Measurements from ENCODE around the gene AMZ1.

Gene AMZ1, protein sequence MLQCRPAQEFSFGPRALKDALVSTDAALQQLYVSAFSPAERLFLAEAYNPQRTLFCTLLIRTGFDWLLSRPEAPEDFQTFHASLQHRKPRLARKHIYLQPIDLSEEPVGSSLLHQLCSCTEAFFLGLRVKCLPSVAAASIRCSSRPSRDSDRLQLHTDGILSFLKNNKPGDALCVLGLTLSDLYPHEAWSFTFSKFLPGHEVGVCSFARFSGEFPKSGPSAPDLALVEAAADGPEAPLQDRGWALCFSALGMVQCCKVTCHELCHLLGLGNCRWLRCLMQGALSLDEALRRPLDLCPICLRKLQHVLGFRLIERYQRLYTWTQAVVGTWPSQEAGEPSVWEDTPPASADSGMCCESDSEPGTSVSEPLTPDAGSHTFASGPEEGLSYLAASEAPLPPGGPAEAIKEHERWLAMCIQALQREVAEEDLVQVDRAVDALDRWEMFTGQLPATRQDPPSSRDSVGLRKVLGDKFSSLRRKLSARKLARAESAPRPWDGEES

DNA sequence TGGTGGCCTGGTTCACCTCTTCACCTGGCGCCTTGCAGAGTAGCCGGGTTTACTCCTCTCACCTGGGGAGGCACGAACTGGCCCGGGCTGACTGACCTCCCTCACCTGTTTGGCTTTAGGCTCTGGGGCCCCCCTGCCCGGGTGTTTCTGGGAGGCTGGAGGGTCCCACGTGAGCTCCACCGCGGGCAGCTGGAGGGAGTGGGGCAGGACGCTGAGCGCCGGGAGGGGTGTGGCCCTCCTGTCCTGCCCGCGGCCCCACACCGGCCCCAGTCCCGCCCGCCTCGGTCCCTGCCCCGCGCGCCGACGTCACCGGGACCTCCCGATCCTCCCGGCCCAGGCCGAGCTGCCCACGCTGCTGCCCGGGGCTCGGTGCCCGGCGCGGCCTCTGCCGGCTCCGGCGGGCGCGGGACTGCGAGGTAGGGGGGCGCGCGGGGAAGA is at the start of gene AMZ1:
Gene AMZ1 (plus strand): TSS at position 322 of the 438 bp plus-strand sequence. CDS start 12,250 bp downstream, outside the sequence.
- no peak for DNase-seq

DNA sequence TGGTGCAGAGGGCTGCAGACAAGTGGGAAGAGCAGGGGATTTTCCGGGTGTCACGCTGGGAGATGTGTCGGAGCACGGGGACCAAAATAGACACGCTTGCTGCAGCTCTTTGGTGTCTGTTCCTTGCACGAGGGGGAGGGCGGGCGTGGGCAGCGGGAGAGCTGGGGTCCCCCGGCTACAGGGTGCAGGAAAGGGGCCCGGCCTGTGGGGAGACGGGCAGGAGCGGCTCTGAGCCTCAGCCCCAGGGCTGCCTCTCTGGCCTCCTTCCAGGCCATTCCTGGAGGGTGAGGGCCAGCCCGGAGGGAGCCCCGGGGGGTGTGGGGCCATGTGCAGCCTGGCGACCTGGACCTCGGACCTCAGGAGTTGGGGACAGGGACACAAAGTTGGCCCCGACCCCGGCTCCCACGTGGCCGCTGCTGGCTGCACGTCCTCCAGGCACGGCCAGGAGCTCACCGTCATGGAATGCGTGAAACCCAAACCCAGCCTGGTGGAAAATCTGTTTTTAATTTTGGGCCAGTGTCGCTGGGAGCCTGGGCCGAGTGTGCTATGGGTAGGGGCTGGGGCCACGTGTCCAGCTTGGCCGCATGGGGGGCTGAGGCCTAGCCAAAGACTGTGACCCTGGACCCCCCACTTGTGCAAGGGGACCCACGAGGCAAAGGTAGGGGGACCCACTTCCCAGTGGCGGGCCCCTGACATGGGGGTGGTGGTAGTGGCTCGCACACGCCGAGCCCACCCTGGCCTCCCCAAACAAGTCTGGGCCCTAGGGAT is 49.6 kb upstream of the AMZ1 start:
- DNase-seq, result no peak

DNA sequence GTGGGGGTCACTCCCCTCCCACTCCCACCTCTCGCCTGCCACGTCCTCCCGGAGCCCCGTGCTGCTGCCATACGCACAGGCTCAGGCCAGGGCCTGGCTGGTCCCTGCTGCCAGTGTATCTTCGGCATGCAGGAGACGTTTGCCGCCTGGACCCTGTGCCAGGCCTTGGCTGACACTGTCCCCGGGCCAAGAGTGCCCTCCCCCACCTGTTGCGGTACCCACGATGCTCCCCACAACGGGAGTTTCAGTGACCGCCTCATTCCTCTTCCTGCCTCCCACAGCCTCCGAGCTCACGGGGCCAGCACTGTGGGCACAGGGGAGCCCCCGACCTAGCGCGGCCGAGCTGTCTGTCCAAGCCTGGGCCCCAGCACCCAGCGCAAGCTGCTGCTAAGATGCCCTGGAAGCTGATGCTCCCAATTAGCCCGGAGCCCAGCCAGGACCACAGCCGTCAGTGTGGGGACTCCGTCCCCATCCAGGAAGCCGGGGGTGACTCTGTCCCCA is 48.8 kb upstream of the AMZ1 start:
- no peak for DNase-seq

DNA sequence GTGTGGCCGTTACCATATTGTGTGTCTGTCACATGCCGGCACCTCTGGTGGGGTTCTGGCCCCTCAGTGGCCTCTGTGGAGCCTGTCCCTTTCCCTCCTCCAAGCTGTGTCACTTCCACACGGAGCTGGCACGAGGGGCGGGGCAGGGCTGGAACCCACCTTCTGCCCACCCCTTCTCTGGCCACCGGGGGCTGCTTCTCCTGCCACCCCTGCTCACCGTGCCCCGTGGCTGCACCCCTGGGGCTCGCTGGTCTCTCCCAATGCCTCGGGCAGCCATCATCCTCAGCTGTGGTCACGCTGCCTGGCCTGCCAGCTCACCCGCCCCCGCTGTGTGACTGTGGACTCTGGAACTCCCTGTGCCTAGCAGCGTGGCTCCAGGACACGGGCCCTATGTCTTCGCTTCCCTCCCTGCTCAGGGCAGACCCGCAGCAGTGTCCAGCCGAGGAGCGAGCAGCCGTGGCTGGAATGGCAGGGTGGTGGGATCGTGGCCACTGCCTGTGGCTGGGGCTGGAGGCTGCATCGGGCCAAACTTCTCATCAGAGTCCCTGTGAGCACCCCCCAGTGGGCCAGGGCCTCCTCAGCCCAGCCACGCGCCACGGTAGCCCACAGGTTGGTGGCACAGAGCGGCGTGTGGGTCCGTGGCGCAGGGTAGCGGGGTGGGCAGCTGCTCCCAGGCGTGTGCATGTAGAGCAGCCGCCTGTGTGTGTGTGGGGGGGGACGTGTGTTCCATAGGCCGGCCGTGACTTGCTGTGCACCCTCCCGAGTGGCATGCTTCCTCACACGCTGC is 48.1 kb upstream of the AMZ1 start:
- no peak for DNase-seq

DNA sequence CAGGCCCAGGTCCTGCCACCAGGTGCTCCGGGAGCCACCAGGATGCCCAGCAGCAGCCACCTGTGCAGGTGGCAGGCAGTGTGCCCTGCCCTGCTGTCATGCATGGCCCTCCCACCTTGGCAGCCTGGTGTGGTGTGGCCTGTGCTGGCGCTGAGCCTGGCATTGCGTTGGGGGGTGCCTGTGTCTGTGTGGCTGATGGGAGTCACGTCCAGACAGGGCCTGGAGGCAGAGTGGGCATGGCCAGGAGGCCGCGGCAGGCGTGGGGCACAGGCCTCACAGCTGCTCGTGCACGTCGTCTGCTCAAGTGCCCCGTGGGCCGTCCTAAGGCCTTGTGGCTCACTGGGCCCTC is 47.5 kb upstream of the AMZ1 start:
- DNase-seq, result no peak

DNA sequence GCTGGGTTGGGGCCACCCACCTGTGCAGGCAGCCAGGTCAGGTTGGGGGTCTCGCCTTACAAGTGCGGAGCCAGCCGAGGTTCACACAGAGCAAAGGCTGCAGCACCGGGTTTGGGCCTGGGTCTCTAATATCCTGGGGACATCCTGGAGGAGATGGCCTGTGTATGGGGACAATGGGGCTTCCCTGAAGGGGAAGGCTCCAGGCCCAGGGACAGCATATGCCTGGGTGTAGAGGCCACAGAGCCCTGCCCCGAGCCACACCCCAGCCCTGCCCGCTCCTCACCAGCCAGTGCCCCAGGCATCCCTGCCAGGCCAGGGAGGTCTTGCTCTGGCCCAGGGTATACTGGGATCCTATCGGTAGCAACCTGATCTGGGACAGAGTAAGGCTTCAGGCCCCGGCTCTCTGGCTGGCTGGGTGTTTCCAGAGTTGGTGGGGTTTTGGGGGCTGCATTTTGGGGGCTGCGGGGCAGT is 47.1 kb upstream of the AMZ1 start:
- no peak for DNase-seq

DNA sequence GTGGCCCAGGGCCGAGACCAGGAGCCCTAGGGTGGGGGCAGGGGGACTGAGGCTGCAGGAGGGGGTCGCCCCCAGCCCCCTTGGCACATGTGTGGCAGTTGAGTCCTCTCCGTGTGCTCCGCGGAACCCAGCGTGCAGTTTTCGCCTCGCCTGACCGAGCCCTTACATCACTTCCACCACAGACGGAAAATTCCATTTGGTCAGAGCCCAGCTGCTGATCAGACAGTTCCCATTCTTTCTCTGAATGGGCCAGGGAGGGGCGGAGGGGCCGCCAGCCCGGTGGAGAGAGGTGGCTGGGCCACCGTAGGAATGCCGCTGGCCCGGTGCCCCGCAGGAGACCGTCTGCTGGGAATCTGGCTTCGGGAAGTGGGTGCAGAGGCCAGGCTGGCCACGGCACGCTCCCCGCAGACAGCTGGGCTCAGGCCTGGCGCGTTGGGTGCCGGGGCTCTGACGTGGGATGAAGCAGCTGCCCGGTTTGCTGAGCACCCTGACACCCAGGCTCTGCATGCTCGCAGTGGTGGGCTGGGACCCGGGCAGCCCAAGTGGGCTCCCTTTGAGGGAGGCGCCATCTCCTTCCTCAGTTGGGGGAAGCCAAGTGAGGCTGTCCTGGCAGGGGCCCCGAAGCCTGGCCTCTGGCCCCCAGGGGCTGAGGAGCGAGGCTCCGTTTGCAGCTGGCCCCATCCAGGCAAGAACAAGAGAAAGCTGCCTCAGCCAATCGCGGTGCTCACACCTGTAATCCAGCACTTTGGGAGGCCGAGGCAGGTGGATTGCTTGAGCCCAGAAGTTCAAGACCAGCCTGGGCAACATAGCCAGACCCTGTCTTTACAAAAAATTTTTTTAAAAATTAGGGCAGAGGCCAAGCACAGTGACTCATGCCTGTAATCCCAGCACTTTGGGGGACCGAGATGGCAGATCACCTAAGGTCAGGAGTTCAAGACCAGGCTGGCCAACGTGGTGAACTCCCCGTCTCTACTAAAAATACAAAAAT is 46.3 kb upstream of the AMZ1 start:
- DNase-seq, result no peak

DNA sequence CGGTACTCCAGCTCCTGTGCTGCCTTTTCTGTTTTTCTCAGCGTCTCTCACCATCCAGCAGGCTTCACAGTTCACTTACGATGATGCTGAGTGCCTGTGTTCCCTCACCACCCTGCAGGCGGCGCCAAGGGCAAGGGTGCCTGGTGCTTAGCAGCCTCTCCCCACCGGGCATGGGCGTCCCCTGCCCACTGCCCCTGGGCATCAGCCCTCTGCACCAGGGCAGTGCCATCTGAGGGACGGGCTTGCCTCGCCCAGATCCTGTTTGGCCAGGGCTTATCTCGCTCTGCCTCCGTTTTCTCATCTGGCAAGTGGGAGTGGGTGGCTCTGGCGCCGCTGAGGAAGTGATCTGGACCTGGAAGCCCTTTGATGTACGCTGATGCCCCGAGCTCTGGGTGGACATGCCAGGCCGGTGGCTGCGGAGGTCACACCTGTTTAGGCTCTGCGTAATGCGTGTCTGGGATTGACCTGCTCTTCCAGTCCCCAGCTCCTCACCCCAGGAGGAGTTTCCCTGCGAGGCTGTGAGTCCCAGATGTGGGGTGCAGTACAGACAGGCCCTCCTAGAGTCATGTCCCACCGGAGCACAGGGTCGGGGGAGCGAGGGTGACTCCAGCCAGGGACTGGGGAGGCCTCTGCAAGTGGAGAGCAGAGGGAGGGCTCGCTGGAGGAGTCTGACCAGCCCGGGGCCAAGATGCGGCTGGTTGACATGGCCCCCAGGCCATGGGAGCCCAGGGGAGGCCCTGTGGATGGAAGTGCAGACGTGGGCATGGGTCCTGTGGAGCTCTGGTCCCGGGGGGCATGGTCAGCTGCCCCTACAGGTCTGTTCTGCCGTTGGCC is 44.4 kb upstream of the AMZ1 start:
- no peak for DNase-seq

DNA sequence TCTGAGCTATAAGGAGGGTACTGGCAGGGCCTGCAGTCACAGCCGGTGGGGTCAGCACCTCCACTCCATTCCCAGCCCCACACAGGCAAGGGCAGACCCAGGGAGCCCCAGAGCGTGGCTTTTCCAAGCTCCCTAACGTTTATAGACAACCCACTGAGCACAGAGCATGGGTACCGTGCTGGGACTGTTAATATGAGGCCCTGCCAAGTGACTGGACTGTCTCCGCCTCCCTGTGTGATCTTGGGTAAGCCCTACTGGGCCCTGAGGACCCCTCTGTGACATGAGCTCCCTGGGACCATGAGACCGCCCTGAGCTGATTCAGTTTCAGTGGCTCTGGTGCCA is 43.8 kb upstream of the AMZ1 start:
- DNase-seq, result no peak

DNA sequence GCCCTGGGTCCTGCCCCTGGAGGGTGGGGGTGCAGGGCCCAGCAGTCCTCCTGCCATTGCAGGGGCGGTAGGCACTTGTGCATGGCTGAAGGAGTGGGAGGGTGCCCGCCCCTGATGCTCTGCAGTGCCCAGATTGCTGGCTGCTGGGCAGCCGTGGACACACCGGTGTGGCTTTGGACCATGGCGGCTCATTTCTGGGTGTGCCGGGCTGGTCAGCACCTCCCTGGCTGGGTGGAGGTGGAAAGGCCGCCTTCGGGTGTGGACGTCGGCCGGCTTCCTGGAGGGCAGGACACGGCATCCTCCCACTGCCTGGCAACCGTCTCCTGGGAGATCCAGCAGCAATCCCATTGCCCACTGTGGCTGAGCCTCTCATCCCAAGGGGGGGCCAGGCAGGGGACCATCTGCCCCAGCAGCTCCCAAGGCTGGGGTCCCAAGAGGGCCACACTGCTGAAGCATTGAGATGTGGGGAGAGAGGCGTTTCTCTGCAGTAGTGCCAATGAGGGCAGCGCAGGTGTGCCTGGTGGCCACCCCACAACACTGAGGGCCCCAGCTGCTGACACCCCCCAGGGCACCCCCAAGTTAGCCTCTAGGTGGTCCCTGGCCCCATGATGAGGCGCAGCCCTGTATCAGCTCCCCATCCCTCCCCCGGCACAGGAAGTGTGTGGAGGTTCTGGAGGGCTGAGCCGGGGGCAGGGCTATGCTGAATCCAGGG is 43.3 kb upstream of the AMZ1 start:
- no peak for DNase-seq

DNA sequence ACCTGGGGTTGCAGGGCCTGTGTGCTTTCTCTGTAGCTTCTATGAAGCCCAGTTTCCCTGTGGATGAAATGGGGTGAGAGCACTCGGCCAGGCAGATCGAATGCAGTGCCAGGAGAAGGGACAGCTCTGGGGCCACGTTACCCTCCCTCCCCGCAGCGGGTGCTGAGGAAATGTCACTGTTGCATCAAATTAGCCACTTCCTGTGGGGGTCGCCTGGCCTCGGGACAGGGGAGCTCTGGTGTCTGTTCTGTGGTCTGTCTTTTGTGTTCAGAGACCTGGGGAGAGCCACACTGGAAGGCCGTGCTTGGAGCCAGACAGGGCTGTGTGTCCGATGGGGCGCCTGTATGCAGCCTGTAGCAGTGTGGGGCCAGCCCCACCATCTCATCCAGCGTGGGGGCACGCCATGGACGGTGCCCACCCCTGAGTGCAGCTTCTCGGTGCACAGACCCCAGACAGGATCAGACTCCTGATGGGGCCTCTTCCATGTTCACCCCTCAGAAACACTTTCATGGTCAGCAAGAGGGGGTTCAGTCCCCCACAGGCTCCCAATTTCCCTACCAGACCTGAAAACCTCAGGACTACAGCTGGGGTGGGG is 42.6 kb upstream of the AMZ1 start:
- DNase-seq, result peak; percentile 55 to 61

DNA sequence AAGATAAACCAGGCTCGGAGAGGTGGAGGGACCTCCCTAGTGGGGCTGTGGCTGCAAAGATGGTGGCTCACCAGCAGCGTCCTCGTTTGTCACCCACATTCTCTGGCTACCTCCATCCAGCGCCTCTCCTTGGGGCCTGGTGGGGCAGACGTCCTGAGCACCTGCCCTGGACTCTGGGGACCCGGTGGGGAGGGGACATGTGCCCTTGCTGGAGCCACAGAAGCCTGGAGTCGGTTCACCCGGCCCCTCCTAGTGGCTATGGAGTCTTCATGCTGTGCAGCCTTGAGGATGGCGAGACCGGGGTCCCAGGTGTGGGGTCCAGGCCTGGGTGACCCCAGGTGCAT is 41.7 kb upstream of the AMZ1 start:
- no peak for DNase-seq

DNA sequence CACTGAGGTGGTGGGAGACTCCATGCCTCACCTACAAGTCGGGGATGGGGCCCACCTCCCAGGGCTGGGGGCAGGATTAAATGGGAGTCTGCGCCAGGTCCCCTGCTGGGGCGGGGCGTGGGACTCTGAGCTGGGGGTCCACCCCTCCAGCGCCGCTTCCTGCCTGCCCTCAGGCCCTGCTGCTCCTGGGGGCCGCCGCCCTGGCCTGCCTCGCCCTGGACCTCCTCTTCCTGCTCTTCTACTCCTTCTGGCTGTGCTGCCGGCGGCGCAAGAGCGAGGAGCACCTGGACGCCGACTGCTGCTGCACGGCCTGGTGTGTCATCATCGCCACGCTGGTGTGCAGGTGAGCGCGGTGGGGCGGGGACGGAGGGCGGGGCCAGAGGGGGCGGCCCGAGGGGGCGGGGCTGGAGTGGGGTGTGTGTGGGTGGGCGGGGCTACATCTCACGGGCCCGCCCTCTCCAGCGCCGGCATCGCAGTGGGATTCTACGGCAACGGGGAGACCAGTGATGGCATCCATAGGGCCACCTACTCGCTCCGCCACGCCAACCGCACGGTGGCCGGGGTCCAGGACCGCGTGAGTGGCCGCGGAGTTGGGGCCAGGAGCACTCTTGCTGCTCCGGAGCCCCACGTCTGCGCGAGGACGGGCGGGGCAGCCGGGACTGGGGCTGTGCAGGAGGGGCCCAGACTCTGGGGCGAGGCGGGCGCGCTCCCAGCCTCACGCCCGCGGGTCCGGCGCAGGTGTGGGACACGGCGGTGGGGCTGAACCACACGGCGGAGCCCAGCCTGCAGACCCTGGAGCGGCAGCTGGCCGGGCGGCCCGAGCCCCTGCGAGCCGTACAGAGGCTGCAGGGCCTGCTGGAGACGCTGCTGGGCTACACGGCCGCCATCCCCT is 41.1 kb upstream of the AMZ1 start:
- DNase-seq, result no peak

DNA sequence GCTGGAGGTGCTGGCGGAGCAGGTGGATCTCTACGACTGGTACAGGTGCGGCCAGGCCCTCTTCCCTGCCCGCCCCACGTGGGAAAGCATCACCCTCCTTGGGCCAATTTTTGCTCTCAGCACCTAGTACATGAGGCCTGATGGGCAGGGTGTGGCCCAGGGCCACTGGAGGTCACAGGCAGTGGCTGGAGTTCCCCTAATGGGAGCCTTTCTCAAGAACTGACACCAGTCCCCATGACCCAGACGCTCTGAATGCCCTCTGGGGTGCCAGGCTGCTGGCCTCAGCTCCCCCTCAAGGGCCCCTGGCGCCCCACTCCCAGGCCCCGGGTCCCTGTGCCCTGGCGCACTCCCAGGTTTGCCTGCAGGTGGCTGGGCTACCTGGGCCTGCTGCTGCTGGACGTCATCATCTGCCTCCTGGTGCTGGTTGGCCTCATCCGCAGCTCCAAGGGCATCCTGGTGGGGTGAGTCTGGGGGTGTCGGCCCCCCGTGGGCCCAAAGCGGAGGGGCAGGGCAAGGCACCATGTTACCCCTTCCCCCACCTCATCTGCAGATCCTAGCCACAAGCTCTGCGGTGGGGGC is 40.3 kb upstream of the AMZ1 start:
- no peak for DNase-seq

DNA sequence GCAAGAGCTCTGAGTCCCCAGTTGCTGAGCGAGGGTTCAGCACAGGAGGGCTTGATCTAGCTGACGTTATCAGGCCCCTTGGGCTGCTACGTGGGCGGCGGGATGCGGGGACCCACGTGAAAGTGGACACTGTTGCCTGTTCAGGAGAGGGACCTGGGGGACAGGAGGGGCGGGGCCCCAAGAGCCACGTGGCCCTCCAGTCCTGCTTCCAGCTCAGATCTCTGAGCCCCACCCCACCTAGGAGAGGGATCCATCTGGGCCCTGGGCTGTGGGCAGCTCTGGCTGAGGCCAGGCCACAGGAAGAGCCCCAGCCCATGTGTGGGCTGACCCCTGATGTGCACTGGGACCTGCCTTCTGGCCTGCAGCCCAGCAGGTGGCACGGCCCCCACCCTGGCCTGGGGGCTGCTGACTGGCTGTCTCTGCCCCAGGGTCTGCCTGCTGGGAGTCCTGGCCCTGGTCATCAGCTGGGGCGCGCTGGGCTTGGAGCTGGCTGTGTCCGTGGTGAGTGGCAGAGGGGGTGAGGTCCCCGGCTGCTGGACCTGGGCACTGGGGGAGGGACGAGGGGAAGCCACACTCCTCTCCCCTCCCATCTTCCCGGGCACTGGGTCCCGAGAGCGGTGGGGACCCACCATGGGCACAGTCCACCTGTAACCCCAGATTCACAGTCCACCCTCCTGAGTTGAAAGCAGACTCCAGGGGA is 38.7 kb upstream of the AMZ1 start:
- DNase-seq, result no peak

DNA sequence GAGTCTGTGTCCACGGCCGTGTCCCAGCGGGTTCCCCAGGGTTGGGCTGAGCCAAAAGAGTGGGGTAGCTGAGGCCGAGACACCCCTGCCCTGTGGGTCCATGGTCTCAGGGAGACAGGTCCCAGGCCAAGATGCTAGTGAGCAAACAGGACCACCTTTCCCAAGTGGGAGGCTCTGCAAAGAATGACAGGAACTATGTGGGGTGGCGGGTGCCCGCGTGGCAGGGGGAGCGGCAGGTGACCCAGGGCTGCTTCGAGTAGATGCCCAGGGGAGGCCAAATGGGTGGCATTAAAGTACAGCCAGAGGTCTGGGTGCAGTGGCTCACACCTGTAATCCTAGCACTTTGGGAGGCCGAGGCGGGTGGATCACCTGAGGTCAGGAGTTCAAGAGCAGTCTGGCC is 38.0 kb upstream of the AMZ1 start:
- no peak for DNase-seq

DNA sequence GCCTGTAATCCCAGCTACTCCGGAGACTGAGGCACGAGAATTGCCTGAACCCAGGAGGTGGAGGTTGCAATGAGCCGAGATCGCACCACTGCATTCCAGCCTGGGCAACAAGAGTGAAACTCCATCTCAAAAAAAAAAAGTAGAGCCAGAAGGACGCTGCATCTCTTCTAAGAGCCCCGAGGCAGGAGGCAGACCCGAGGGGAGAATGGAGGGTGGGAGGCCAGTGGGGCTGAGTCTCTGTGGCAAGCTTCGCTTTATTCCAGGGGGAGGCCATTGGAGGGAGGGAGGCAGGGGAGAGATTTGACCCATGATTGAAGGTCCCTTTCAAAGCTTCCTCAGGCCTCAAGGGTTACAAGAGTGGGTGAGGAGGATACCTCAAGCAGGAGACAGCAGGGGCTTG is 37.6 kb upstream of the AMZ1 start:
- no peak for DNase-seq

DNA sequence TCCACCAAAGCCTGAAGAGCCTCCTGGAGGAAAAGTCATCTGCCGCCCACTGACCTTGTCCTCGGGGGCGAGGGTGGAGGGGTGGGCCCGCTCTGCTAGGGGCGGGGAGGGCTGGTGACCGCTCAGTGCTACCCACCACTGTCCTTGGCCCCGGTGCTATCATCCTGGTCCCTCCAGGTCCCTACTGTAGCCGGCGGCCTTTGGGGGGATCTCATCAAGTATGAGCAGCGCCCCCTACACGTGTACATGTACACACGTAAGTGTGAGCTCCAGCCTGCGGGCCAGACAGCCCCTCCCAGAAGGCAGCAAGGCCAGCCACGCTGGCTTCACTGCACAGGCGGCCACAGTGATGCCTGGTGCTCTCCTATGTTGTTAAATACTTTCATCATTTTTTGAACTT is 36.7 kb upstream of the AMZ1 start:
- DNase-seq, result no peak

All from activated T-cell treated with anti-CD3 and anti-CD28 coated beads, Interleukin-2, amount 50 U/mL, for 48 hours (primary cell).